Hepatocyte (in vitro differentiated cells): Measurements from ENCODE around the gene ZFP64. TPM values are rescaled to one million over a fixed set of nuclear protein-coding genes. Genes with fewer than 3 reads are reported as not detected.
"Not testable (repeated sequence)": the region's sequence is repeated elsewhere in the genome, so short reads cannot be mapped to it uniquely, and the experiment has no call there.

Experiments
- DNase-seq: peaks from one replicate; pipeline ENCODE4 v3.0.0-alpha.2; 2016; ENCODE audit warnings: low spot score
- H2AFZ ChIP-seq: fragments of 200-600 bp; sonication (generic); 2 replicates; pipeline ENCODE4 v1.6.0; 2016; ENCODE audit warnings: antibody characterized with exemption, mild to moderate bottlenecking
- H3K27ac ChIP-seq: fragments of 200-600 bp; sonication (generic); 2 replicates; pipeline ENCODE4 v1.5.1; 2016; ENCODE audit warnings: mild to moderate bottlenecking
- H3K27me3 ChIP-seq: fragments of 200-600 bp; sonication (generic); 2 replicates; pipeline ENCODE4 v1.6.1; 2016
- H3K36me3 ChIP-seq: fragments of 200-600 bp; sonication (generic); replicated peaks from 2 replicates; pipeline ENCODE4 v1.5.1; 2016; ENCODE audit warnings: low read depth; ENCODE audit not compliant: insufficient read depth
- H3K4me1 ChIP-seq: fragments of 200-600 bp; sonication (generic); 2 replicates; pipeline ENCODE4 v1.5.1; 2016; ENCODE audit warnings: mild to moderate bottlenecking, moderate library complexity; ENCODE audit not compliant: insufficient read depth
- H3K4me2 ChIP-seq: fragments of 200-600 bp; sonication (generic); 2 replicates; pipeline ENCODE4 v1.6.0; 2016
- H3K4me3 ChIP-seq: fragments of 200-600 bp; sonication (generic); 2 replicates; pipeline ENCODE4 v1.5.1; 2016; ENCODE audit warnings: mild to moderate bottlenecking
- H3K79me2 ChIP-seq: fragments of 200-600 bp; sonication (generic); 2 replicates; pipeline ENCODE4 v1.6.0; 2017; ENCODE audit warnings: mild to moderate bottlenecking
- H3K9me2 ChIP-seq: fragments of 200-600 bp; sonication (generic); replicated peaks from 2 replicates; pipeline ENCODE4 v1.6.0; 2017; ENCODE audit warnings: mild to moderate bottlenecking; ENCODE audit not compliant: insufficient read depth
- H3K9me3 ChIP-seq: fragments of 200-600 bp; sonication (generic); 2 replicates; pipeline ENCODE4 v1.5.1; 2016; ENCODE audit warnings: low read depth, mild to moderate bottlenecking
- H4K20me1 ChIP-seq: fragments of 200-600 bp; sonication (generic); 2 replicates; pipeline ENCODE4 v1.6.0; 2016; ENCODE audit warnings: mild to moderate bottlenecking; ENCODE audit not compliant: insufficient read depth, poor library complexity, severe bottlenecking
- CTCF ChIP-seq: fragments of 200-600 bp; sonication (generic); IDR thresholded peaks from 2 replicates; pipeline ENCODE4 v1.5.1; 2016; ENCODE audit warnings: antibody characterized with exemption, mild to moderate bottlenecking; ENCODE audit not compliant: poor library complexity
- EZH2 ChIP-seq: fragments of 200-600 bp; sonication (generic); IDR thresholded peaks from 2 replicates; pipeline ENCODE4 v1.6.1; 2016; ENCODE audit warnings: antibody characterized with exemption, mild to moderate bottlenecking, borderline replicate concordance
- EZH2phosphoT487 ChIP-seq: fragments of 200-600 bp; sonication (generic); IDR thresholded peaks from one replicate; pipeline ENCODE4 v1.6.1; 2018; ENCODE audit warnings: antibody characterized with exemption, mild to moderate bottlenecking, low read depth, moderate library complexity; ENCODE audit not compliant: unreplicated experiment, severe bottlenecking
- WGBS: methylation state at CpG from one replicate; pipeline ENCODE4 v1.1.6; 2016; ENCODE audit warnings: low lambda C conversion rate; ENCODE audit errors: missing lambda C conversion rate; 5-methylcytosine and 5-hydroxymethylcytosine counted together
- polyA plus RNA-seq: library from polyadenylated mRNA; unstranded; fragments of >200 nt; fragmentation: Nextera tagmentation; extraction: Ambion mirVana; gene quantifications from 2 replicates; pipeline ENCODE4 v1.2.1, GENCODE V29; 2016
- total RNA-seq: library from RNA; depleted of rRNA; stranded (reverse); fragments of >200 nt; gene quantifications from 2 replicates; pipeline ENCODE4 v1.2.3, GENCODE V29; 2014

Gene ZFP64
- total and polyA plus RNA-seq, 2 experiments from 2014 or later: 9.3 to 10.0 TPM

GRCh38 chr20:52230409-52230808, 38.8 kb upstream of the ZFP64 start:
- H3K36me3 ChIP-seq: no peaks in the 10 kb centered on the region
- no peaks in the 10 kb centered on the region for H4K20me1 ChIP-seq
- peak overlapping the region; percentile 71 for H3K27ac ChIP-seq
- TF ChIP-seq CTCF (no peak), EZH2 (no peak), EZH2phosphoT487 (no peak)
- peak overlapping the region; percentile 5 for H2AFZ ChIP-seq
- no peaks in the 10 kb centered on the region for H3K9me3 ChIP-seq
- no peak overlapping the region for H3K4me3 ChIP-seq
- no peaks in the 10 kb centered on the region for H3K79me2 ChIP-seq
- no peaks in the 10 kb centered on the region for H3K9me2 ChIP-seq
- no peaks in the 10 kb centered on the region for H3K27me3 ChIP-seq
- peaks cover 12% of the 10 kb centered on the region for H3K4me1 ChIP-seq
- H3K4me2 ChIP-seq: peak overlapping the region; percentile 27
- peak; percentile 27 for DNase-seq
- WGBS: 57% methylated on average over 3 of the region's 3 CpGs

GRCh38 chr20:52229346-52229745, 37.8 kb upstream of the ZFP64 start:
- H3K36me3 ChIP-seq, H3K4me2 ChIP-seq, H3K27me3 ChIP-seq, H3K4me3 ChIP-seq, H3K9me2 ChIP-seq, H3K9me3 ChIP-seq, DNase-seq, H3K79me2 ChIP-seq, H2AFZ ChIP-seq, H4K20me1 ChIP-seq: not testable (repeated sequence)
- 86% methylated on average over 1 of the region's 1 CpG for WGBS
- H3K27ac ChIP-seq: peak overlapping the region; percentile 71
- H3K4me1 ChIP-seq: peaks cover 12% of the 10 kb centered on the region

- DNase-seq: peak; percentile 21
- Histone ChIP-seq H4K20me1 (no peaks in the 10 kb centered on the region), H3K4me3 (no peak overlapping the region), H3K27me3 (no peaks in the 10 kb centered on the region), H3K9me3 (no peaks in the 10 kb centered on the region), H3K9me2 (no peaks in the 10 kb centered on the region), H3K79me2 (no peaks in the 10 kb centered on the region), H3K27ac (no peak overlapping the region), H3K4me2 (no peak overlapping the region), H2AFZ (no peak overlapping the region), H3K4me1 (peaks cover 12% of the 10 kb centered on the region), H3K36me3 (no peaks in the 10 kb centered on the region)
- TF ChIP-seq CTCF: no peak
- TF ChIP-seq EZH2phosphoT487: no peak
- TF ChIP-seq EZH2: no peak
- WGBS: 27% methylated on average over 3 of the region's 3 CpGs
Measured at GRCh38 chr20:52226370-52226769, 34.8 kb upstream of the ZFP64 start.

- 78% methylated on average over 3 of the region's 3 CpGs for WGBS
- H3K9me3 ChIP-seq: no peaks in the 10 kb centered on the region
- no peaks in the 10 kb centered on the region for H3K9me2 ChIP-seq
- no peaks in the 10 kb centered on the region for H3K79me2 ChIP-seq
- H3K27me3 ChIP-seq: no peaks in the 10 kb centered on the region
- no peak overlapping the region for H3K27ac ChIP-seq
- H3K4me3 ChIP-seq: no peak overlapping the region
- TF ChIP-seq EZH2phosphoT487: no peak
- no peak for TF ChIP-seq CTCF
- no peak for TF ChIP-seq EZH2
- no peak for DNase-seq
- H3K4me1 ChIP-seq: peaks cover 3% of the 10 kb centered on the region
- no peaks in the 10 kb centered on the region for H3K36me3 ChIP-seq
- no peak overlapping the region for H3K4me2 ChIP-seq
- H4K20me1 ChIP-seq: no peaks in the 10 kb centered on the region
- no peak overlapping the region for H2AFZ ChIP-seq
Measured at GRCh38 chr20:52224920-52225319, 33.3 kb upstream of the ZFP64 start.

- not testable (repeated sequence) for H4K20me1 ChIP-seq, H3K4me1 ChIP-seq, H3K79me2 ChIP-seq, H3K4me2 ChIP-seq, H3K27ac ChIP-seq, H3K27me3 ChIP-seq, H3K4me3 ChIP-seq, DNase-seq, H3K9me2 ChIP-seq, H2AFZ ChIP-seq, H3K9me3 ChIP-seq, H3K36me3 ChIP-seq
- 94% methylated on average over 4 of the region's 4 CpGs for WGBS
Measured at GRCh38 chr20:52221362-52221761, 29.8 kb upstream of the ZFP64 start.

- DNase-seq, H3K27me3 ChIP-seq, H4K20me1 ChIP-seq, H2AFZ ChIP-seq, H3K4me3 ChIP-seq, H3K9me3 ChIP-seq, H3K79me2 ChIP-seq, H3K9me2 ChIP-seq, H3K27ac ChIP-seq, H3K36me3 ChIP-seq, H3K4me2 ChIP-seq, H3K4me1 ChIP-seq: not testable (repeated sequence)
Measured at GRCh38 chr20:52220891-52221290, 29.3 kb upstream of the ZFP64 start.
